GM19193 (cell line): ENCODE data around the gene STAT1.
A peak's percentile ranks its signal among the peaks of the same experiment; 100 is the strongest.

Experiments
- POLR2A ChIP-seq: IDR thresholded peaks from 4 replicates; pipeline ENCODE4 v1.6.1; 2011; ENCODE audit not compliant: insufficient read depth, insufficient read length; ENCODE audit errors: extremely low read depth

STAT1 gene

DNA sequence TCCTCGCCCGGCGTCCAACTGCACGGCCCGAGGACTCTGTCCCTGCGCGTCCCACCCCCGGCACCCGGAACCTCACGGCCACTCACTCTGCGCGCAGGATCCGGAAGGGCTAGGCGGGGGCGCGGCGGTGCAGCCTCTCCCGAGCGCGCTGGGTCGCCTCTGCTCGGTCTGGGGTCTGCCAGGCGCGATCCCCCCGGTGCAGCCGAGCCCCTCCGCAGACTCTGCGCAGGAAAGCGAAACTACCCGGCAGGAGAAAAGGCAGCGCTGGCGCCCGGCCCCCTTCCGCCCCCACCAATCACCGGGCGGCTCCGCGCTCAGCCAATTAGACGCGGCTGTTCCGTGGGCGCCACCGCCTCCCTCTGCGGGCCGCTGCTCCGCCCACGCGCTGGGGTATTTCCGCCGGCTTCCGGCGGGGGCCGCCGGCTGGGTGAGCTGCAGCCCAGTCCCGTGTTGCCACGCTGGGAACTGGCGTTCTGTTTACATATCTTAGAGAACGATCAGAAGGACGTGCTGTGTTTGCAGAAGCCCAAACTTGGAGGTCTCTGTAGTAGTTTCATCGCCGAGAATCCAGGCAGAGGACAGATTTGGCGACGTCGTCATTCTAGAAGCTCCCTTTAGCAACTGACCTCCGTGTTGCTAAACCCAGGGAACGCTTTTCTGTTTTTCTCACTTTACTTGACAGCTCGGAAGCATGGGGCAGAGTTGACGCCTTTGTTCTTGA lies at the start of gene STAT1:
Gene STAT1 (minus strand): TSS at position 240 of the 721 bp plus-strand sequence. CDS start 4,168 bp downstream, outside the sequence.
- peak; percentile 100 for TF ChIP-seq POLR2A

DNA sequence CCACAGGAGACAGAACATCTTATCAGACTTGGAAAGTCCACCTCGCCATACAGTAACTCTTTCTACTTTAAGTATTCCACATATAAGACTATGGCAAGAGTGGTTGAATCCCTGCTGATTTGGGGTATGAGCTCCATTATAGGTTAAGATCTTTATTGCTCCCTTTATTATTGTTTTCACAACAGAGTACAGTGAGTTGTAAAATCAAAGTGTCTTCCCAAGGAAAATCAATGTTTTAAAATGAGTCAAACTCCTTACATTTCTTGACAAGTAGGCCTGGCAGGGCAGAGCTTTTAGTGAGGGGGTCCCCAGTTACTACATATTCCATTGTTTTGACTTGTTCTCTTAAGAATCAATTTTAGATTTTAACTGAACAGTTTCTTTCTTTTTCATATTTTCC lies 49.6 kb upstream of the STAT1 start:
- no peak for TF ChIP-seq POLR2A

DNA sequence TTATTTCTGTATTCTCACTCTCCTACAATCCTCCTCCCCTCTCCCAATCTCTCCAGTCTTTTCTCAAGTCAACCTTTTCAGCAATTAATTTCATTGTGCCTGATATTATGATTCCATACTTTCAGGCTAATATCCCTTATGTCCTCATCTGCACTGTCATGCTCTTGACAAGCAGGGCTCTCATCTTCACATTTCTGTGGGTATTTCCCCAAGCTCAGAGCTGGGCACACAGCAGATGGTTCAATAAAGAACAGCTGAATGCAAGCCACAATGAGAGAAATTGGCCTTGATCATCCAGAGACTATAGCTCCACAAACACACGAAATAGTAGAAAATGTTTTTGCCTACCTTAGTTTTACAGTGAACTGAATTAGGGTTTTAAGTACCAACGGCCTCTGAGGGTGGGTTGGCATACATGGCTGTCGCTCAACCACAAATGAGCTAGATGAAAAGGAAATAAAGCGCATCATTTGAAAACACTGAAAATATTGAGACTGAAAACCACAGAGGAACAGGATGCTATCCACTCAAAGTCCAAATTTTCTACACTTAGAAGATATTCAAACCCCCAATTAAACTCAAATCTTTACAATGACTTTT lies 47.5 kb upstream of the STAT1 start:
- TF ChIP-seq POLR2A, result no peak

DNA sequence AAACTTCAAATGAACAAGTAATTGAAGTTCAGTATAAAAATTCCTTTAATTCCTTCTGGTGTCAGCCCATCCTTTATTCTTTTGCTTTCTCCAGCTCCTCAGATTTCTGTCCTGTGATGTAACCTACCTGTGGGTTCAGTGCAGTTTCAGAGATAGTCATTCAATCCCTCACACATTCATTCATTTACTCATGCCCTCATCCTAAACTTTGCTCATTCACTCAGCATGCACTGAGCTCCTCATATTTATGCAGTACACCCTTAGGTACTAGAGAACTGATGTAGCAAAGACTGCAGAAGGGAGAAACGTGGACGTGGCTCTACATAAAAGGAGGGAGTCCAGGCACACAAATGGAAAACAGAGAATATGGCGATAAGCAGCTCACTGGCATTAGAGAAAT lies 45.3 kb upstream of the STAT1 start:
- TF ChIP-seq POLR2A, result no peak

DNA sequence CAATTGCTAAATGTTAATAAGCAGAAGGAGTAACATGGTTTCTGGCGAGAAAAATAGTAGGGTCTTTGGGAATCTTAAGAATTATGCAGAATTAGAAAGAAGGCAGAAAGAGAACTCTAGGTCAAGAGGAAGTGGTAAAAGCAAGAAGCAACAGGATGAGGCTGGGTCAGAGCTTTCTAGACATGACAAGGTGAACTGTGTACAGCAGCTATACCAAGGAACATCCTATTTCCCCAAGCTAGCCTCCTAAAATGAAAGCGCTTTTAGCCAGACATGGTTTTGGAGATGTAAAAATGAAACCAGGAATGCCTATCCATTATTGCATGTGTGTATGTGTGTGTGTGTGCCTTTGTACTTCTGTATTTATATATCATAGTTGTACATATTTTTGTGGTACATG lies 42.3 kb upstream of the STAT1 start:
- TF ChIP-seq POLR2A, result no peak

DNA sequence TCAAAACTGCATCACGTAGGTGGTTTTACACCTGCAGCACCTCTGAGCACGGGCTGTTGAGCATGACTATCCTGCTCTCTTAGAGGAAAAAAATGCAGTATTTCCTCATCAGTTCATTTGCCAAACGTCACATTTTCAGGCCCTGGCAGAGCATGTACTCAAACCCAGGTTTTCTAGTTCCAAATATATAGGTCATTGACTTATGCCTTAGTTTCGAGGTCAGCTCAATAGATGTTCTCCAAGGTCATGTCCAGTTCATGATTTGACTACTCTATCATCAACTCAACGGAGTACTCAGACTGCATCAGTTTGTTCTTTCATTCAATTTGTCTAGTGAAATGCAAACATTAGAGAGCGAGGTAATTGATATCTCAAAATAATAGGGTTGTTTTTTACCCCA lies 39.3 kb upstream of the STAT1 start:
- TF ChIP-seq POLR2A, result no peak

DNA sequence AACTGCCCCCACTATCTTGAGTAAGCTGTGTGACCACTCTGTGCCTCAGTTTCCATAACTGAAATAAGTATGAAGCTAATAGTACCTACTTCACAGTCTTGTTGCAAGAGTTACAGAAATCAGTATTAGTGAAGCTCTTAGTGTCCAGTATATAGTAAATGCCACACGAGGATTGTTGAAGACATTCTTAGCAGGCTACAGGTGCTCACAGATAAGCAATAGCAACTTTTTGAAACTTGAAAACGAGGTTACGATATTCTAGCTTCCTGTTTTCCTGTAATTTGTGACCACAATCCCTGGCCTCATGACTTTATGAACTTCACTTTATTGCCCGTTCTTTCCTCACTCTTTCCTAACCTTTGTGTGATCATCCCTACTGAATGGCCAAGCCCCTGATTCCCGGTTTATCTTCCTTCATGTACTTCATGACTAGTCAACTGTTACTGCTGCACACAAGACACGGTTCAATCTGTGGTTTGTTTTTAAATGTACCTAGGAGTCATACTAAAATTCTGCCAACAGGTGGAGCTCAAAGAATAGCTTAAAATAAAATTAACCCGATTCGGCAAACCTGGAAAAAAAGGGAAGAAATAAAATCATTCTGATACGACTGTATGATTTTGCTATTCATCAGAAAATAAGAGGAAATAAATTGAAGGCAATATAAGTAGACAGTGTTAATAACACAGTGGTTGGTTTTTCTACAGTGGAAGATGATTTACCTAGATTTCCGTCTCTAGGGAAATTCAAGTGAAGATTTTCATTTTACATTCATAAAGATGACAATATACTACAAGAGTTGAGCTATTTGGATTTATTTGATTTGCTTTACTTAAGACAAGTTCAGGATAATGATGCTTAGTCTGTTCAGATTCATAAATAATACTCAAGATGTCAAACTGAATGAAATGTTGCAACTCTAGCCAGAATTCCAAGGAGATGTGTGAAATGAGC lies 38.1 kb upstream of the STAT1 start:
- TF ChIP-seq POLR2A, result no peak

DNA sequence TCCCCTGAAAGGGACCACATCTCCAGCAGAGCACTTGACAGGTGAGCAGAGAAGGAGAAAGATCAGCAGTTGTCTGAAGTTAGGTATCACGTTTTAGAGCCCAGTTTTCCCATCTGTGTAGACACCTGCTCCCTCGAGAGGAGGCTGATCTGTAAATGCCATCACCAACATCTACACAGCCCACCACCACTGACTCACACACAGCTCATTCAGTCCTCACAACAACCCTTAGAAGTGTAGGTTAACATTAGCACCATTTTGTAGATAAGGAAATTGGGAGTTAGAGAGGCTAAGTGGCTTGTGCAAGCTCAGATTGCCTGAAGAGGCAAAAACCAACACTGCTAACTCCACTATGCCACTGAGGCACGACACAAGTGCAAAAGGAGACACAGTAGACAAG lies 37.2 kb upstream of the STAT1 start:
- TF ChIP-seq POLR2A, result no peak

DNA sequence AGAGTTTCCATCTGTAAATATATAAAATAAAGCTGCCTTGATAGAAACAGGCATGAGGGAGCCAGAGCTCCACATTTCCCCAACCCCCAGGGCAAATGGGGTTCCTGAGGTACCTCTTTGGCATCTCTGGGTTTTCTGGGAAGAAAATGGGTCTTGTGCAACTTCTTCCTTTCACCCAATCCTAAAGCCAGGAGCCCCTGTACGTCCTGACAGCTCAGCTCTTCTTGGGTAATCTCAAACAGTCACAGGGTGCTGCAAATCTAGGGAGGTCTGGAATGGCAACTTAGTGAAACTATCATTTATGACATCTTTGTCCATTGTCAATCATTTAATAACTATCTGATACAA lies 36.6 kb upstream of the STAT1 start:
- TF ChIP-seq POLR2A, result no peak

DNA sequence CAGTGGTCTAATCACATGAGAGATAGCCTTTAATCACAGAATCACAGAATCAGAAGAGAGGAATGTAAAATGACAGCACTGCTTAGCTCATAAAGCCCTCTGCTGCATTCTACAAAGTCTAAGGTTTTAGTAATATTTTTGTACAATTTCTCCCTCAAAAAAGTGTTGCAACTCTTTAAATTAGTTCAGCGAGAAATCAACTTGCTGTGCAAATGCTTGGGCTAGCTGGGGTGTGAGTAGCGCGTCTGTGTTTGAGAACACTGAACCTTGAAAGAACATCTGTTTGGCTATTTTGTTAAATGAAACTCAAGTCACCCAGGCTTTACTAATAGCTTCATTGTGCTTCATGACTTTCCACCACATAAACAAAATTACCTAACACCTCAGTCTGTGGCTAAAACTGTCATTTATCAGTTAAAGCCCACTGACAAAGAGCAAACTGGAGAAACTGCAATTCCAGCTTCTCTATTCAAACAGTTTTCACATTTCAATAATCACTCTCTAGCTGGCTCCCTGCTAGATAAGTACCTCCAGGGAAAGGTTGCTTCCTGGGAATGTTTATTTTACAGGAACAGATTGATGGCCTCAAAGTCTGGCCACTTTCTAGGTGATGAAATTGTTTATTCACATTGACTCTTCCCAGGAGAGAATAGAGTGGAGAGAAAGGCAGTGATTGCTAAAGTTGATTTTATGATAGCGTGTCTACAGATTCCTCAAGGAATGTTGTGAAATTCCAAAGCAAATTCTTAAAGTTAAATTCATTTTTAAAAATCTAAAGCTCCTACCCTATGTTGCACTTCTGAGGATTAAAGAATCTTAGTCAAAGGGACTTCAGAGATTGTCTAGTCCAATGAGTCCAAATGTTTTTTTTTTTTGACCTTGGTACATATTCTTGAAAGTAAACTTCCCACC lies 36.0 kb upstream of the STAT1 start:
- TF ChIP-seq POLR2A, result no peak

DNA sequence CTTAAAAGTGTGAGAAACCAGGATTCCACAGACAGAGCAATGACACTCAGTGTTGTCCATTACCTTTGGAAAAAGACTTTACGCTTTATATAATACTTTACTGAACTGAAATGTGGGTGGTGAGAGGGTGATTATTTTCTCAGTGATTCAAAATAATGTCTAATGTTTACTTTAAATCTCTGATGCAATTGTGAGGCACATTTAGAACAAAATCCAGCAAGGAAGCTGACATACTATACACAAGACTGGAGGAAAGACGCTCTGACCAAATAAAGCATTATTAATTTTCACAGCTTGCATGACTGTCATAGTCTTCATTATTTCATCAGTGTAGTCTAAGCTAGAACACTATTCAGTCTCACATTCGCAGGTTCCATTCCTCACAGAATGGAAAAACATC lies 34.1 kb upstream of the STAT1 start:
- TF ChIP-seq POLR2A, result no peak

DNA sequence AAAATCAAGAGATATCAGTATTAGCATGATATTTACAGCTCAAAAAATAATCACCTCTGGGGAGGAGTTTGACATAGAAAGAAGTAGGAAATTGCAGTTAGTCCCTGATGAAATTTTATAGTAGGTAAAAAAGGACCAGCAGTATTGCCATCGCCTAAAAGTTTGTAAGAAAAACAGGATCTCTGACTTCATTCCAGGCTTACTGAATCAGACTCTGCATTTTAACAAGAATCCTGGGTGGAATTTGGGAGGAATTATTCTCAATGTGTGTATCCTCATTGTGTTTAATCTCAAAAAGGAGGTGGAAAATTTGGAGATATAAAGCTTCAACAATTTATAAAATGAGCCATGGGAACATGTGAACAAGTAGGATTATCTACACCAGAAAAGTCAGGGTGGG lies 31.2 kb upstream of the STAT1 start:
- TF ChIP-seq POLR2A, result no peak

DNA sequence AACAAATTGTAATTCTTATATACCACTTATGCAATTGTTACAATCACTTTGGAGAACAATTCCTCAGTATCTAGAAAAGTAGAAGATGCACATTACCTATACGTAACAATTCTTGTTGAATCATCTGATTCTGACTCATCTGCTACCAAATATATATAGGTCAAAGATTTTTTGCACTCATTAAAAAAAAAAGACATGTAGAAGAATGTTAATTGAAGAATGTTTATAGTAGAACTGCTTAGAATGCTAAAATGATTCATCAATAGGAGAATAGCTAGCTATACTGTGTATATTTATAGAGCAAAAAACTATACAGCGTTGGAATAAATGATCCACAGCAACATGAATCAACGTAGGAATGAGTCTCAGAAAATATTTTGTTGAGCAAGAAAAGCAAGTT lies 29.5 kb upstream of the STAT1 start:
- no peak for TF ChIP-seq POLR2A

DNA sequence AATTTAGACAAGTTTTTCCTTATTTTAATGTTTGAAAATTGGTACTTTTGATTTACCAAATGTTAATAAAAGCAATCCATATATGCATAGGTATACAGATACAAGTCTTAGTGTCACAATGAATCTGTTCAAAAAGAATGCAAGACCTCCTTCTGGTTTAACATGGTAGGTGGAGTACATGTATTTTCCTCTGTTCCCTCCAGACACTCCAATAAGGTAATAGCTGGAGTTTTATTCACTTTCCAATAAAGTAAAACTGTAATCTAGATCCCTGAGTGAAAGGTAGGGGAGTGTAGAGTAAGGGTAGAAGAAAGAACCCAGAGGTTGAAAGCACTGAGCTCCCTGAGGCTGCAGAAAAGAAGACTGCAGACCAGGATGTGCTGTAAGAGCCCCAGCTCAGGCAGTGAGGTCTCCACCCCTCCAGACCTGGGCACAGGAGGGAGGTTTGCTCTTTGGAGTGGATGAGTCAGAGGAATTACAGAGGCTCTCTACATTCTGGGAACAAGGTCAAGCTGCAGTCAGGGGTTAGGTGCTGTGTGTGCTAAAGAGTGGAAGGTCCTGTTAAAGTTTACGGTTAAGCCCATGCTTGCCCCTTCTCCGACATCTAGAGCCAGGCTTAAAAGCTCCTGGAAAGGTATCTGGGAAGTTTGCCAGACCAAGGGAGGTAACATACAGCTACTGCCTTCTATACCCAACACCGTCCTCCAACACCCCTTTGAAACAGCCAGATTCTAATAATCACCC lies 27.6 kb upstream of the STAT1 start:
- no peak for TF ChIP-seq POLR2A
